Neural cell (in vitro differentiated cells): Measurements from ENCODE around the gene FCHSD1. TPM values are rescaled to one million over a fixed set of nuclear protein-coding genes. Genes with fewer than 3 reads are reported as not detected.

Source experiments
- H2AFZ ChIP-seq: fragments of 200-600, 300-800 bp; sonication (generic), shearing (Covaris generic); 2 replicates; pipeline ENCODE4 v1.6.0; 2014; ENCODE audit warnings: low read depth, mild to moderate bottlenecking, antibody characterized with exemption, low read length, moderate library complexity
- H3F3A ChIP-seq: fragments of 200-600 bp; shearing (Covaris generic); 2 replicates; pipeline ENCODE4 v1.6.1; 2016; ENCODE audit warnings: mild to moderate bottlenecking, moderate library complexity, mixed read lengths, antibody characterized with exemption, low read length; ENCODE audit not compliant: insufficient read depth, poor library complexity, severe bottlenecking
- H3K27ac ChIP-seq: fragments of 200-600, 300-800 bp; sonication (generic), shearing (Covaris generic); 2 replicates; pipeline ENCODE4 v1.5.1; 2014; ENCODE audit warnings: mild to moderate bottlenecking, low read length, moderate library complexity
- H3K27me3 ChIP-seq: fragments of 300-800, 200-600 bp; sonication (generic), shearing (Covaris generic); 2 replicates; pipeline ENCODE4 v1.6.0; 2014; ENCODE audit warnings: mild to moderate bottlenecking, low read depth, low read length, moderate library complexity; ENCODE audit not compliant: insufficient read depth
- H3K36me3 ChIP-seq: fragments of 300-800, 200-600 bp; sonication (generic), shearing (Covaris generic); 2 replicates; pipeline ENCODE4 v1.5.1; 2014; ENCODE audit warnings: mild to moderate bottlenecking, antibody characterized with exemption, low read length, moderate library complexity; ENCODE audit not compliant: insufficient read depth
- H3K4me2 ChIP-seq: fragments of 300-800, 200-600 bp; sonication (generic), shearing (Covaris generic); 2 replicates; pipeline ENCODE4 v1.6.0; 2014; ENCODE audit warnings: mild to moderate bottlenecking, low read length
- H3K4me3 ChIP-seq: fragments of 300-800, 200-600 bp; sonication (generic), shearing (Covaris generic); 2 replicates; pipeline ENCODE4 v1.5.1; 2014; ENCODE audit warnings: mild to moderate bottlenecking, low read length, moderate library complexity
- H3K79me2 ChIP-seq: fragments of 200-600 bp; shearing (Covaris generic); replicated peaks from 2 replicates; pipeline ENCODE4 v1.6.0; 2014; ENCODE audit warnings: mild to moderate bottlenecking, low read length, moderate library complexity; ENCODE audit not compliant: insufficient read depth
- H3K9ac ChIP-seq: fragments of 300-800, 200-600 bp; sonication (generic), shearing (Covaris generic); 2 replicates; pipeline ENCODE4 v1.6.1; 2016; ENCODE audit warnings: mild to moderate bottlenecking, low read length, mixed read lengths
- H3K9me2 ChIP-seq: fragments of 200-600 bp; shearing (Covaris generic); 2 replicates; pipeline ENCODE4 v1.6.1; 2016; ENCODE audit warnings: mild to moderate bottlenecking, low read length, mixed read lengths; ENCODE audit not compliant: insufficient read depth
- H3K9me3 ChIP-seq: fragments of 200-600, 300-800 bp; sonication (generic), shearing (Covaris generic); 2 replicates; pipeline ENCODE4 v1.6.1; 2016; ENCODE audit warnings: mild to moderate bottlenecking, mixed run types, low read length, moderate library complexity, mixed read lengths
- H4K20me1 ChIP-seq: fragments of 200-600 bp; shearing (Covaris generic); 2 replicates; pipeline ENCODE4 v1.6.1; 2016; ENCODE audit warnings: mild to moderate bottlenecking, mixed run types; ENCODE audit not compliant: insufficient read depth
- EP300 ChIP-seq: fragments of 450-650 bp; conservative IDR thresholded peaks from 2 replicates; pipeline ENCODE4 v1.6.1; 2014; ENCODE audit warnings: antibody characterized with exemption, mild to moderate bottlenecking, moderate library complexity; ENCODE audit not compliant: poor library complexity, severe bottlenecking
- EZH2 ChIP-seq: fragments of 200-600, 300-800 bp; shearing (Covaris generic), sonication (generic); IDR thresholded peaks from 2 replicates; pipeline ENCODE4 v1.6.1; 2014; ENCODE audit warnings: antibody characterized with exemption, low read length, borderline replicate concordance, mild to moderate bottlenecking; ENCODE audit not compliant: insufficient read depth, poor library complexity, severe bottlenecking
- MXI1 ChIP-seq: fragments of 450-650 bp; conservative IDR thresholded peaks from 2 replicates; pipeline ENCODE4 v1.6.1; 2014; ENCODE audit warnings: antibody characterized with exemption, mild to moderate bottlenecking; ENCODE audit not compliant: poor library complexity, severe bottlenecking
- POLR2AphosphoS5 ChIP-seq: IDR thresholded peaks from 2 replicates; pipeline ENCODE4 v1.6.1; 2012
- RAD21 ChIP-seq: fragments of 450-650 bp; conservative IDR thresholded peaks from 2 replicates; pipeline ENCODE4 v1.6.1; 2014; ENCODE audit warnings: antibody characterized with exemption, mild to moderate bottlenecking, moderate library complexity
- SMC3 ChIP-seq: fragments of 450-650 bp; conservative IDR thresholded peaks from 2 replicates; pipeline ENCODE4 v1.6.1; 2014; ENCODE audit warnings: antibody characterized with exemption, mild to moderate bottlenecking, moderate library complexity; ENCODE audit not compliant: poor library complexity
- TAF1 ChIP-seq: IDR thresholded peaks from 2 replicates; pipeline ENCODE4 v1.6.1; 2012; ENCODE audit warnings: low read depth
- polyA plus RNA-seq: library from polyadenylated mRNA; depleted of rRNA; stranded (reverse); fragments of >200 nt; gene quantifications from 2 replicates; pipeline ENCODE4 v1.2.3, GENCODE V29; 2014
- TF ChIP-seq, protein P1 (sequence below): fragments of 450-650 bp; IDR thresholded peaks from 2 replicates; pipeline ENCODE4 v1.5.1; 2014; ENCODE audit warnings: antibody characterized with exemption, mild to moderate bottlenecking, moderate library complexity; ENCODE audit not compliant: poor library complexity, severe bottlenecking
- TF ChIP-seq, protein P2 (sequence below): IDR thresholded peaks from 2 replicates; pipeline ENCODE4 v1.6.1; 2012; ENCODE audit warnings: borderline replicate concordance

FCHSD1 gene
- polyA plus RNA-seq, 1 donor from 2014 or later, result 3.9 TPM

DNA sequence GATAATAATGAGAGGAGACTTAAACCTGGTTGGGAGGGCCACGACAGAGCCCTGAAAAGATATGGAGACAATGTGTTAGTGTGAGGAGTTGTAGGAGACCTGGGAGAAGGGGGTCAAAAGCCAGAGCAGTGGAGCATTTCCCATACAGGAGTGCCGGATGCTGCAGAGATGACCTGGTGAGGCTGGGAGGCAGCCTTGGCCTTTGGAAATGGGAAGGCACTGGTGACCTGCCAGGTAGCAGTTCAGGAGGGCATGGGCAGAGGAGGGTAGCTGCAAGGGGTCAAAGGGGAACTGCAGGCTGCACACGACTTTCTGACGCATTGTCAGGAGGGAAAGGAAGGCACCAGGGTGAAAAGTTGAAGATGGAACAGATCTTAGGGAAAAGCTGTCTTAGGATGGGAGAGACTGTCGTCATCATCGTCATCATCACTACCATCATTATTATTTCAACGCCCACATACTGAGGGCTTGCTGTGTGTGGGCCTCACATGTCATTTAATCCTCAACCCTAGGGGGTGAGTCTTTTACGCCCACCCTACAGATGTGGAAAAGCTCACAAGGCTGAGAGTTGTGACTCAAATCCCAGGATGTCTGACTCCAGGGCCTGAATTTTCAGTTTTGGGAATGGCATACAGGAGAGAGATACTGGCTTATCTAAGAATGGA is 17.5 kb upstream of the FCHSD1 start:
- Histone ChIP-seq H3K4me3 (no peak overlapping the region), H3K9me3 (no peaks in the 10 kb centered on the region), H3K27ac (no peak overlapping the region), H3K9ac (no peak overlapping the region), H4K20me1 (no peaks in the 10 kb centered on the region), H3K4me2 (no peak overlapping the region), H2AFZ (no peak overlapping the region), H3F3A (no peaks in the 10 kb centered on the region), H3K79me2 (no peaks in the 10 kb centered on the region), H3K27me3 (no peaks in the 10 kb centered on the region), H3K36me3 (no peaks in the 10 kb centered on the region), H3K9me2 (no peaks in the 10 kb centered on the region)
- TF ChIP-seq SMC3 (no peak), MXI1 (no peak), POLR2AphosphoS5 (no peak), EZH2 (no peak), RAD21 (no peak), TAF1 (no peak), EP300 (no peak)
- TF ChIP-seq, protein P1, sequence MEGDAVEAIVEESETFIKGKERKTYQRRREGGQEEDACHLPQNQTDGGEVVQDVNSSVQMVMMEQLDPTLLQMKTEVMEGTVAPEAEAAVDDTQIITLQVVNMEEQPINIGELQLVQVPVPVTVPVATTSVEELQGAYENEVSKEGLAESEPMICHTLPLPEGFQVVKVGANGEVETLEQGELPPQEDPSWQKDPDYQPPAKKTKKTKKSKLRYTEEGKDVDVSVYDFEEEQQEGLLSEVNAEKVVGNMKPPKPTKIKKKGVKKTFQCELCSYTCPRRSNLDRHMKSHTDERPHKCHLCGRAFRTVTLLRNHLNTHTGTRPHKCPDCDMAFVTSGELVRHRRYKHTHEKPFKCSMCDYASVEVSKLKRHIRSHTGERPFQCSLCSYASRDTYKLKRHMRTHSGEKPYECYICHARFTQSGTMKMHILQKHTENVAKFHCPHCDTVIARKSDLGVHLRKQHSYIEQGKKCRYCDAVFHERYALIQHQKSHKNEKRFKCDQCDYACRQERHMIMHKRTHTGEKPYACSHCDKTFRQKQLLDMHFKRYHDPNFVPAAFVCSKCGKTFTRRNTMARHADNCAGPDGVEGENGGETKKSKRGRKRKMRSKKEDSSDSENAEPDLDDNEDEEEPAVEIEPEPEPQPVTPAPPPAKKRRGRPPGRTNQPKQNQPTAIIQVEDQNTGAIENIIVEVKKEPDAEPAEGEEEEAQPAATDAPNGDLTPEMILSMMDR, result no peak
- TF ChIP-seq, protein P2, sequence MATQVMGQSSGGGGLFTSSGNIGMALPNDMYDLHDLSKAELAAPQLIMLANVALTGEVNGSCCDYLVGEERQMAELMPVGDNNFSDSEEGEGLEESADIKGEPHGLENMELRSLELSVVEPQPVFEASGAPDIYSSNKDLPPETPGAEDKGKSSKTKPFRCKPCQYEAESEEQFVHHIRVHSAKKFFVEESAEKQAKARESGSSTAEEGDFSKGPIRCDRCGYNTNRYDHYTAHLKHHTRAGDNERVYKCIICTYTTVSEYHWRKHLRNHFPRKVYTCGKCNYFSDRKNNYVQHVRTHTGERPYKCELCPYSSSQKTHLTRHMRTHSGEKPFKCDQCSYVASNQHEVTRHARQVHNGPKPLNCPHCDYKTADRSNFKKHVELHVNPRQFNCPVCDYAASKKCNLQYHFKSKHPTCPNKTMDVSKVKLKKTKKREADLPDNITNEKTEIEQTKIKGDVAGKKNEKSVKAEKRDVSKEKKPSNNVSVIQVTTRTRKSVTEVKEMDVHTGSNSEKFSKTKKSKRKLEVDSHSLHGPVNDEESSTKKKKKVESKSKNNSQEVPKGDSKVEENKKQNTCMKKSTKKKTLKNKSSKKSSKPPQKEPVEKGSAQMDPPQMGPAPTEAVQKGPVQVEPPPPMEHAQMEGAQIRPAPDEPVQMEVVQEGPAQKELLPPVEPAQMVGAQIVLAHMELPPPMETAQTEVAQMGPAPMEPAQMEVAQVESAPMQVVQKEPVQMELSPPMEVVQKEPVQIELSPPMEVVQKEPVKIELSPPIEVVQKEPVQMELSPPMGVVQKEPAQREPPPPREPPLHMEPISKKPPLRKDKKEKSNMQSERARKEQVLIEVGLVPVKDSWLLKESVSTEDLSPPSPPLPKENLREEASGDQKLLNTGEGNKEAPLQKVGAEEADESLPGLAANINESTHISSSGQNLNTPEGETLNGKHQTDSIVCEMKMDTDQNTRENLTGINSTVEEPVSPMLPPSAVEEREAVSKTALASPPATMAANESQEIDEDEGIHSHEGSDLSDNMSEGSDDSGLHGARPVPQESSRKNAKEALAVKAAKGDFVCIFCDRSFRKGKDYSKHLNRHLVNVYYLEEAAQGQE, result no peak

DNA sequence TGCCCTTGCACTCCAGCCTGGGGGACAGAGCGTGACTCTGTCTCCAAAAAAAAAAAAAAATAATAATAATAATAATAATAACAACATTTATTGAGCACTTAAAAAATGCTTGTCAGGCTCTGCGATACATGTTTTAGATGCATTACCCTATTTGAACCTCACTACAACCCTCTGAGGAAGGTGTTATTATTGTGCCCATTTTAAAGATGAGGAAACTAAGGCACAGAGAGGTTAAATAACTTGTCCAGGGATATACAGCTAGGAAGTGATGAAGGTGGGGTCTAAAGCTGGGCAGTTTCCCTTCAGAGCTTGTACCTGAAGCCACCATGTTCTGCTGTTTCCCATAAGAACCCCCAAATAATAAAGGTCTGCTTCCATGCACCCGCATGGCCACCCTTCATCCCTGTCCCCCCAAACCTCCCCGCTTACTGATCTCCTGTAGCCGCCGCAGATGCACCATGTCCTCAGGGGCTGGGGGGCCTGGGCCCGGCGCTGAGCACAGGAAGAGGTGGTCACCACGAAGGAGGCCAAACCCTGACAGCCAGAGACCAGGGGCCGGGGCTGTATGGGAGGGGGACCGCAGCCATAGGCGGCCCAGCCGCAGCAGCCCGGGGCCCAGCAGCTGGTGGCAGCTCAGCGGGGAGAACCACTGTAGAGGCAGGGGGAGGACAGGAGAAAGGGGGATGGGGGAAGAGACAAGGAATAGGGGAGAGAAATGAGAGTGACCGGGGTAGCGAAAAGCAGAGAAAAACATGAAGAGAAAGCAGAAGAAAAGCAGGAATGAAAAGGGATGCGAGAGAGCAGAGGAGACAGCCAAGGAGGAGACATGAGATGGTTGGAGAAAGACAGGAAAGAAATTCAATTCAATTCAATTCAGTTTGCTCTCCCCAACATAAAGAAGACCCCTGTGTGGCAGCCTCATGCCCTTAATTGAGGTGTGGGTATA is 15.1 kb upstream of the FCHSD1 start:
- Histone ChIP-seq H3K4me3 (no peak overlapping the region), H3K27ac (no peak overlapping the region)

More for the DNA sequence above, 15.1 kb upstream of the FCHSD1 start:
- Histone ChIP-seq H3K79me2 (no peaks in the 10 kb centered on the region), H4K20me1 (no peaks in the 10 kb centered on the region), H3K9me2 (no peaks in the 10 kb centered on the region), H3K27me3 (no peaks in the 10 kb centered on the region), H3K9ac (no peak overlapping the region), H2AFZ (no peak overlapping the region), H3F3A (no peaks in the 10 kb centered on the region), H3K36me3 (no peaks in the 10 kb centered on the region), H3K9me3 (no peaks in the 10 kb centered on the region), H3K4me2 (no peak overlapping the region)
- TF ChIP-seq EZH2, result no peak
